IMR-90 (cell line): Measurements from ENCODE around the gene GRB2. TPM values are rescaled to one million over a fixed set of nuclear protein-coding genes. Genes with fewer than 3 reads are reported as not detected.
A peak's percentile ranks its signal among the peaks of the same experiment; 100 is the strongest.

Experiments
- ATAC-seq: fragments of 200-7000 bp; cut with Tn5 transposase; 2 replicates; pipeline ENCODE4 v1.9.1; 2020; ENCODE audit warnings: low read depth, mild to moderate bottlenecking, moderate library complexity
- BruUV-seq: library from RNA; stranded (reverse); fragments of 400-500 nt; replicated peaks from 2 replicates; lab custom pipeline; 2021; lab: Mats Ljungman, UMichigan
- CTCF ChIA-PET: fragments of 300-600 bp; formaldehyde crosslinking; extraction: SDS; loops from one replicate; lab custom pipeline; 2021; ENCODE audit warnings: antibody characterized with exemption; lab: Yijun Ruan, JAX
- POLR2A ChIA-PET: fragments of 300-600 bp; sonication (Branson Sonifier 250); formaldehyde crosslinking; loops from one replicate; lab custom pipeline; 2022; ENCODE audit warnings: antibody characterized with exemption; ENCODE audit not compliant: unreplicated experiment; lab: Charles Lee
- DNase-seq: peaks from one replicate; pipeline ENCODE4 v3.0.0; 2013
- H2AFZ ChIP-seq: replicated peaks from 2 replicates; pipeline ENCODE3; 2013; ENCODE audit warnings: low read length, mild to moderate bottlenecking; ENCODE audit not compliant: poor library complexity
- H2AK5ac ChIP-seq: 2 replicates; pipeline ENCODE4 v1.6.1; 2013; ENCODE audit warnings: low read depth, low read length, inconsistent platforms
- H2AK9ac ChIP-seq: replicated peaks from 2 replicates; pipeline ENCODE3; 2013; ENCODE audit warnings: mild to moderate bottlenecking, low read depth, low read length, moderate library complexity; ENCODE audit not compliant: poor library complexity
- H2BK120ac ChIP-seq: 2 replicates; pipeline ENCODE4 v1.6.1; 2013; ENCODE audit warnings: low read depth, low read length, inconsistent platforms
- H2BK15ac ChIP-seq: 3 replicates; pipeline ENCODE4 v1.6.1; 2013; ENCODE audit warnings: low read depth, low read length, inconsistent platforms
- H2BK20ac ChIP-seq: 2 replicates; pipeline ENCODE4 v1.6.1; 2013; ENCODE audit warnings: low read depth, mild to moderate bottlenecking, inconsistent platforms, low read length, moderate library complexity
- H2BK5ac ChIP-seq: 2 replicates; pipeline ENCODE4 v1.6.1; 2013; ENCODE audit warnings: mild to moderate bottlenecking, low read depth, low read length, inconsistent platforms; ENCODE audit not compliant: poor library complexity, severe bottlenecking
- H3K14ac ChIP-seq: replicated peaks from 2 replicates; pipeline ENCODE4 v1.6.1; 2013; ENCODE audit warnings: low read depth, low read length, inconsistent platforms
- H3K18ac ChIP-seq: 2 replicates; pipeline ENCODE4 v1.6.1; 2013; ENCODE audit warnings: low read depth, low read length, control low read depth
- H3K23ac ChIP-seq: 2 replicates; pipeline ENCODE4 v1.6.1; 2013; ENCODE audit warnings: low read depth, low read length, inconsistent platforms
- H3K27ac ChIP-seq: 2 replicates; pipeline ENCODE4 v1.5.1; 2013; ENCODE audit warnings: mild to moderate bottlenecking, control low read depth, low read length; ENCODE audit not compliant: insufficient read depth
- H3K27me3 ChIP-seq: 2 replicates; pipeline ENCODE4 v1.6.1; 2013; ENCODE audit warnings: low read length; ENCODE audit not compliant: control insufficient read depth, insufficient read depth
- H3K36me3 ChIP-seq: 2 replicates; pipeline ENCODE4 v1.6.1; 2013; ENCODE audit warnings: low read length, mixed read lengths; ENCODE audit not compliant: control insufficient read depth, insufficient read depth
- H3K4ac ChIP-seq: 2 replicates; pipeline ENCODE4 v1.6.1; 2013; ENCODE audit warnings: low read depth, low read length, inconsistent platforms
- H3K4me1 ChIP-seq: 2 replicates; pipeline ENCODE4 v1.6.1; 2013; ENCODE audit warnings: low read length, mixed read lengths; ENCODE audit not compliant: control insufficient read depth, insufficient read depth
- H3K4me2 ChIP-seq: 2 replicates; pipeline ENCODE4 v1.6.1; 2013; ENCODE audit warnings: low read depth, mild to moderate bottlenecking, control low read depth, low read length, moderate library complexity
- H3K4me3 ChIP-seq: 2 replicates; pipeline ENCODE4 v1.5.1; 2013; ENCODE audit warnings: low read depth, mild to moderate bottlenecking, control low read depth, low read length, moderate library complexity; ENCODE audit not compliant: insufficient read depth
- H3K56ac ChIP-seq: 2 replicates; pipeline ENCODE4 v1.6.1; 2013; ENCODE audit warnings: low read length, inconsistent platforms; ENCODE audit not compliant: insufficient read depth; ENCODE audit errors: extremely low read depth
- H3K79me1 ChIP-seq, 2 experiments: 2 replicates each; pipeline ENCODE4 v1.6.1; 2013; ENCODE audit warnings: low read length in 2 of 2, inconsistent platforms in 1 of 2, low read depth in 1 of 2
- H3K9ac ChIP-seq: 2 replicates; pipeline ENCODE4 v1.6.1; 2013; ENCODE audit warnings: low read depth, low read length, control low read depth
- H3K9me1 ChIP-seq: 2 replicates; pipeline ENCODE4 v1.6.1; 2013; ENCODE audit warnings: low read length, inconsistent platforms; ENCODE audit not compliant: insufficient read depth
- H3K9me3 ChIP-seq: 2 replicates; pipeline ENCODE4 v1.6.1; 2013; ENCODE audit warnings: low read length; ENCODE audit not compliant: control insufficient read depth, insufficient read depth
- H4K20me1 ChIP-seq: 2 replicates; pipeline ENCODE4 v1.6.1; 2013; ENCODE audit warnings: low read length, inconsistent platforms; ENCODE audit not compliant: insufficient read depth
- H4K5ac ChIP-seq: 2 replicates; pipeline ENCODE4 v1.6.1; 2013; ENCODE audit warnings: mild to moderate bottlenecking, low read depth, low read length, control low read depth
- H4K8ac ChIP-seq, 2 experiments: 2 replicates each; pipeline ENCODE4 v1.6.1; 2013; ENCODE audit warnings: low read depth in 2 of 2, low read length in 2 of 2, control low read depth in 1 of 2, inconsistent platforms in 1 of 2
- H4K91ac ChIP-seq: 2 replicates; pipeline ENCODE4 v1.6.1; 2013; ENCODE audit warnings: low read depth, low read length, inconsistent platforms; ENCODE audit not compliant: insufficient read depth
- CEBPB ChIP-seq: IDR thresholded peaks from 2 replicates; pipeline ENCODE4 v1.6.1; 2012; ENCODE audit warnings: low read depth, low read length, improper control_type of control experiment
- CHD1 ChIP-seq: IDR thresholded peaks from 2 replicates; pipeline ENCODE4 v1.6.1; 2012; ENCODE audit warnings: low read depth, low read length, improper control_type of control experiment
- MAFK ChIP-seq: IDR thresholded peaks from 2 replicates; pipeline ENCODE4 v1.6.1; 2012; ENCODE audit warnings: low read depth, low read length, improper control_type of control experiment
- MAZ ChIP-seq: IDR thresholded peaks from 2 replicates; pipeline ENCODE4 v1.6.1; 2012; ENCODE audit warnings: low read depth, mild to moderate bottlenecking, low read length, improper control_type of control experiment, moderate library complexity, borderline replicate concordance
- MXI1 ChIP-seq: IDR thresholded peaks from 2 replicates; pipeline ENCODE4 v1.6.1; 2012; ENCODE audit warnings: low read depth, mild to moderate bottlenecking, low read length, moderate library complexity, borderline replicate concordance
- RCOR1 ChIP-seq: IDR thresholded peaks from 2 replicates; pipeline ENCODE4 v1.6.1; 2012; ENCODE audit warnings: mild to moderate bottlenecking, low read length, improper control_type of control experiment; ENCODE audit not compliant: insufficient replicate concordance
- SMC3 ChIP-seq: fragments of 150-350 bp; IDR thresholded peaks from 2 replicates; pipeline ENCODE4 v1.6.1; 2016; ENCODE audit warnings: low read depth, mild to moderate bottlenecking, antibody characterized with exemption, low read length, moderate library complexity
- dilution Hi-C: fragments of 300-500 bp; cut with HindIII; formaldehyde crosslinking; loops from one replicate; pipeline ENCODE4 v1.14.3; 2018; ENCODE audit warnings: low sequenced_read_pairs; ENCODE audit not compliant: unreplicated experiment
- in situ Hi-C: fragments of 300-500 bp; cut with MboI; formaldehyde crosslinking; loops from 3 replicates; pipeline ENCODE4 v1.14.3; 2019; ENCODE audit warnings: low sequenced_read_pairs, inconsistent platforms, mixed read lengths
- intact Hi-C: fragments of 100-400 bp; cut with micrococcal nuclease; formaldehyde crosslinking; loops from 2 replicates; pipeline ENCODE4 v1.10.0; 2022
- polyA plus RNA-seq, 3 experiments: library from polyadenylated mRNA; depleted of rRNA; stranded (reverse); fragments of >200 nt; gene quantifications; 2 replicates each; pipeline ENCODE4 v1.2.3, GENCODE V29; 2012; ENCODE audit warnings: low replicate concordance in 1 of 3
- total RNA-seq: library from RNA; depleted of rRNA; stranded (reverse); fragments of >200 nt; gene quantifications from 2 replicates; pipeline ENCODE4 v1.2.3, GENCODE V29; 2012

Gene GRB2
- total and polyA plus RNA-seq, 2 of the 4 experiments (the other 2 are of a cell fraction): 49.3 to 62.1 TPM

GRCh38 chr17:75454193-75454592 is 48.7 kb upstream of the GRB2 start:
- no TSS peak for BruUV-seq
- Histone ChIP-seq H3K79me1 (peaks cover 19 to 27% of the 10 kb centered on the region in 2 experiments), H3K36me3 (no peaks in the 10 kb centered on the region), H3K23ac (no peak overlapping the region; the same call in 1 of the 2 replicates), H2AFZ (no peak overlapping the region), H2BK120ac (peak overlapping the region; percentile 65; the same call in 1 of the 2 replicates), H3K14ac (peak overlapping the region; percentile 67), H3K9ac (no peak overlapping the region), H2BK20ac (peak overlapping the region; percentile 17; the same call in 1 of the 2 replicates), H3K56ac (no peak overlapping the region), H3K4me2 (no peak overlapping the region), H3K4me1 (peaks cover 3% of the 10 kb centered on the region), H2AK5ac (peak overlapping the region; percentile 18; the same call in 1 of the 2 replicates), H2BK5ac (peak overlapping the region; percentile 63), H3K9me1 (peaks cover 13% of the 10 kb centered on the region), H2BK15ac (0 out of 3 replicates have a peak overlapping the region, but pooled peaks have one; percentile 6), H3K4ac (no peak overlapping the region; the same call in 1 of the 2 replicates), H3K27me3 (no peaks in the 10 kb centered on the region), H3K4me3 (no peak overlapping the region), H4K20me1 (no peaks in the 10 kb centered on the region), H4K91ac (no peak overlapping the region), H4K5ac (peak overlapping the region; percentile 1; the same call in 1 of the 2 replicates), H3K27ac (no peak overlapping the region), H3K9me3 (no peaks in the 10 kb centered on the region), H4K8ac (peak overlapping the region in 1 of 2 experiments; percentile 16; a peak in 2 of 4 replicates), H2AK9ac (no peak overlapping the region), H3K18ac (peak overlapping the region; percentile 1; the same call in 1 of the 2 replicates)
- ChIA-PET POLR2A (no interaction called here), CTCF (no interaction called here)
- DNase-seq (no peak), ATAC-seq (no peak)
- dilution Hi-C loops: no loop called here
- intact Hi-C loops: no loop called here
- in situ Hi-C loops: no loop called here
- TF ChIP-seq MAZ (no peak), SMC3 (no peak), RCOR1 (no peak), CHD1 (no peak), CEBPB (no peak), MAFK (no peak), MXI1 (no peak)
